HG02623 (cell line): ENCODE measurements around the gene MTHFR.

Experiments
- ATAC-seq: cut with Tn5 transposase; IDR thresholded peaks from one replicate; pipeline ENCODE4 v1.9.1; 2021; ENCODE audit warnings: moderate library complexity; ENCODE audit not compliant: unreplicated experiment

Gene MTHFR

GRCh38 chr1:11761988-11762406, 43.8 kb downstream of the MTHFR start, which contains the start of gene C1orf167:
TSS of gene C1orf167 (plus strand) at chr1:11762193. CDS start at chr1:11764401, 2,208 bp downstream.
- ATAC-seq: no peak

GRCh38 chr1:11761285-11761684, 44.5 kb downstream of the MTHFR start:
- no peak for ATAC-seq

- no peak for ATAC-seq
Observed at GRCh38 chr1:11759791-11760190, 46.0 kb downstream of the MTHFR start.

DNA sequence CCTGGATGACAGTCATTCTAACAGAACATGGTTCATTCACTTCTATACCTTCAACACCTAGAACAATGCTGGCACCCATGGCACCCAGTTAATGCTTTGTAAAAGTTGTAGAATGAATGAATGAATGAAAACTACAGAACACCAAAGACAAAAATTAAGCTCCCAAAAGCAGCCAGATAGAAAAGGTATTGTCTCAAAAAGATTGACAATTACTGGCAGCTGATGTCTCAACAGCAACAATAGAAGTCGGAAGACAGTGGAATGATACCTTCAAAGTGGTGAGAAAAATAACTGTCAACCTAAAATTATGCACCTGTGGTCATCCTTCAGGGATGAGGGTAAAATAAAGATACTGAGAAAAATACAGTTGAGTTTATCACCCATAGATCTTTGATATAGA, 48.7 kb downstream of the MTHFR start:
- no peak for ATAC-seq

DNA sequence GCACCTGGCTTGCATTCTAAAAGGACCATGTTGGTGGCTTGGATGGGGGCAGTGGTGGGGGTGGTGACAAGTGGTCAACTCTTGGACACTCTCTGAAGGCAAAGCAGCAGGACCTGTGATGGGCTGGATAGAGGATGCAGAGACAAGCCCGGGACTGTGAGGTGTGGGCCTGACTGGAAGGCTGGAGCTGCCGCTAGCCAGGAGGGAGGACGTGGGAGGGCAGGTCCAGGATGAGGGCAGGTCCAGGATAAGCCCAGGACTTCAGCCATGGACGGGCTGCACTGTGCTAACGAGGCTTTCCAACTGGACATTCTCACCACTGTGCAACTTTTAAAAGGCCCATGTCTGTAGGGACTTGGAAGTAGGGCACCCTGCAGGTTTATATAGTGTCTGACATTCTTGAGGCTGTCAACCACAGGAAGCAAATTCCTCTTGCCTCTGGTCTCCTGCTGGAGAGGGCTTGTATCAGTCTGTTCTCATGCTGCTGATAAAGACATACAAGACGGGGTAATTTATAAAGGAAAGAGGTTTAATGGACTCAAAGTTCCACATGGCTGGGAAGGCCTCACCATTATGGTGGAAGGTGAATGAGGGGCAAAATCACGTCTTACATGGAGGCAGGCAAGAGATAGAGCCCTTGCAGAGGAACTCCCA, 52.1 kb downstream of the MTHFR start:
- ATAC-seq: no peak

DNA sequence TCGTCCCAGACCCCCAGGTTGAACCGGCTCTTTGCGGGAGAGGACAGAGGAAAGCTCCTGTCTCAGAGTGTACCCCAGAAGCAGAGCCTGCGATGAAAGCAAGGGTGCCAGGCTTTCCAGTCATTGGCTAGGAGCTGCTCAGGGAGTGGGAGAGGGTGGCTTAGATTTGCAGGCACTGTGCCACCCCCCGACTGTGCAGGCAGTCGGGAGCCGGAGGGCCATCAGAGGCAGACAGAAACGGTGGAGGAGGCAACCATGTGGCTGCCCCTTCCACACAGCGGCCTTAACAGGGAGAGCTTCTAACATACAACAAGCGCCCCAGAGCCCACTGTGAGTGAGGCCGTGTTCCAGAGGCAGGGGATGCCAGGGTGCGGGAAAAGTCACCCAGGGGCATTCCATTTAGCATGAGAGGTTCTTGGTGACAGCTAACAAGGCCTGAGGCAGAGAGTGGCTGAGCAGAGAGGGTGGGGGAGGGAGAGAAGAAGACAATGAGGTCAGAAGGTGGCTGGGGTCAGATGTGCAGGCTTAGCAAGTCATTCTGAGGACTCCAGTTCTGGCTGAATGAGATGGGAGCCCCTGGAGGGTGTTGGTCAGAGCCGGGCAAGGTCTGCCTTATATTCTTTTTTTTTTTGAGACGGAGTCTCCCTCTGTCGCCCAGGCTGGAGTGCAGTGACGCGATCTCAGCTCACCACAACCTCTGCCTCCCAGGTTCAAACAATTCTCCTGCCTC, 53.2 kb downstream of the MTHFR start:
- no peak for ATAC-seq

GRCh38 chr1:11751087-11751486, 54.7 kb downstream of the MTHFR start:
- no peak for ATAC-seq

DNA sequence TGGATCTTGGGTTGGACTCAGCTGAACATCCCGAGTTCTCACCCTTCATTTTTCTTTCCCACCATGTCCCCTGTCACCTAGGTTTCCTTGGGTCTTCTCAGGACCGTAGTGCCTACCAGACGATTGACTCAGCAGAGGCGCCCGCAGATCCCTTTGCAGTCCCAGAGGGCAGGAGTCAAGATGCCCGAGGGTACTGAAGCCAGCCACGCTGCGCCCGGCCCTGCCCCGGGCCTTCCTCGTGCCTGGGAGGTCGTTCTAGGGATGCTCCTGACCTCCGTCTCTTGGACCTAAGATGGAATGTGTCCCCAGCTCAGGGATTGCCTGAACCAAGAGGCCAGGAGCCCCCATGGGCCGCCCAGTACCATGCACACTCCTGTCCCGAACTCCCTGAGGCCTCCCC, 55.8 kb downstream of the MTHFR start:
- ATAC-seq: no peak

DNA sequence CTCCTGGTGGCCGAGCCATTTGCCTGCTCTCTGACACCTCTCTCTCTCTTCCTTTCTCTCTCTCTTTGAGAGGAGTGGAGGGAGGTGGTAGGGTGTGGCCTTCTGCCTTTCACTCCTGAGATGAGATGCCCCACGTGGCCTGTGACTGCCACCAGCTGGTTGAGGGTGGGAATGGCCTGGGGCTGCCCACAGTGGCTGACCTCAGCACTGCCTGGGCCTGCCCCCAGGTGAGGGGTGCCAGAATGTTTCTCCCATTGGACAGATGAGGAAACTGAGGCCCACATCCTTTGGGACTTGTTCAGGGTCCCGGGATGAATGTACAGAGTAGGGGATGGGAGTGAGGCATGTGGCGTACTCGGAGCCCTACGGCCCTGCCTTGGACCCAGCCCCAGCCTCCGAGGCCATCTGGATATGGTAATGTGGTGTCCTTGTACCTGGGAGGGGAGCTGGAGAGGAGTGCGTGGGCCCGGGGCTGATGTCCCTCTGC, 56.5 kb downstream of the MTHFR start:
- ATAC-seq: no peak

DNA sequence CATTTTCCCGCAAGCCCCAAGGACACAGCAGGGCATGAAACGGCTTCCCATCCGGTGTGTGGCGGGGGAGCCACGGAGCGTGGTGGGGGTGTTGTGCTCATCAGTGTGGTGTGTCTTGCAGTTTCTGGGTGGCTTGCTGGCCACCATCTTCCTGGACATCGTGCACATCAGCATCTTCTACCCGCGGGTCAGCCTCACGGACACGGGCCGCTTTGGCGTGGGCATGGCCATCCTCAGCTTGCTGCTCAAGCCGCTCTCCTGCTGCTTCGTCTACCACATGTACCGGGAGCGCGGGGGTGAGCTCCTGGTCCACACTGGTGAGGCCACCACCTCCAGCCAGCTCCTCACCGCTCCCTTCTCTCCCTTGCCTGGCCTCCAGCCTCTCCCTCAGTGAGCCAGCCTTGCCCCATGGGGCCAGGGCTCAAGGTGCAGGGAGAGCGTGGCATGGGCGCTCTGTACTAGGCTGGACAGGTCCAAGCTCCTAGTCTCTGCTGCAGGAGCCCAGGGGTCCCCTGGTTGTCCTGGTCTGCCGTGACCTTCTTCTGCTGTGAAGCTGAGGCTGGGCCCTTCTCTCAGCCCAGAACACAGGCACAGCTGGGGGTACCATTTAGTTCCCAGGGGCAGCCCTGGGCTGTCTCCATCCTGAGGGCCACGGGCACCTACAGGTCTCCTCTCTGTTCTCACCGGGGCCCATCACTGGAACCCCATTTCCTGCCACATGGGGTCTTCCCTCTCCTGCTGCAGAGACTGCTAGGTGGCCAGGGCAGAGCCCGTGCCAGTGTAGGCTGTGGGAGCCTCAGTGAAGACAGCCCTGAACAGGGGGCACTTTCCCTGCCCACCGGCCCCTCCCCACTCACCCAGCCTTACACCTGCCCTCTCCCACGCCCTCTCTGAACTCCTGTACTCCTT, 57.2 kb downstream of the MTHFR start:
- ATAC-seq: no peak

DNA sequence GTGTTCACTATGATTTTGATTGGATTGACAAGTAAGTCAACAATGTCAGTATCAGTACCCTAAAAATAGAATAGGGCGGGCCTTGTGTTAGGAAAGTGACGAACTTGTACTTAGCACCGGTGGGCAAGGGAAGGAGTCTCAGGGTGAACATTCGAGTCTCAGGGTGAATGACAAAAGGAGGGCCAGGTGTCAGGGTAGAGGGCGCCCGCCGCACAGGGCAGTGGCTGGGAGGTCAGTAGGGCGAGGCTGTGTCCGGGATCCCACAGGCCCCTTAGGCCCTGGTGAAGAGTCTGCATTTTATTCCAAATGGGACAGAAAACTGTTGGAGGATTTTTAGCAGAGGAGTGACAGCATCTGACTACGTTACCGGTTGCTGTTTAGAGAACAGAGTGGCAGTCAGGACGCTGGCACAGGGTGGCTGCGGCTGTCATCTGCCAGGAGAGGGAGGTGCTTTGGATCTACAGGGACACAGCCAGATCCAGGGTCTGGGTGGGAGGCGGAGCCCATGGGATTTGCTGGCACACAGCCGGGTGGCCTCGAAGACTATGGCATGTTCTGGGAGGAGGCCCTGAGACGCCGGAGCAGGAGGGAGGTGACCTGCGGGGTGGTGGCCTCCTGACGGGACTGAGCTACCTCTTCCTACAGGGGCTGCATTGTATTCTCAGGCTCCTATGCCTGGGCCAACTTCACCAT, 58.8 kb downstream of the MTHFR start:
- ATAC-seq: no peak

DNA sequence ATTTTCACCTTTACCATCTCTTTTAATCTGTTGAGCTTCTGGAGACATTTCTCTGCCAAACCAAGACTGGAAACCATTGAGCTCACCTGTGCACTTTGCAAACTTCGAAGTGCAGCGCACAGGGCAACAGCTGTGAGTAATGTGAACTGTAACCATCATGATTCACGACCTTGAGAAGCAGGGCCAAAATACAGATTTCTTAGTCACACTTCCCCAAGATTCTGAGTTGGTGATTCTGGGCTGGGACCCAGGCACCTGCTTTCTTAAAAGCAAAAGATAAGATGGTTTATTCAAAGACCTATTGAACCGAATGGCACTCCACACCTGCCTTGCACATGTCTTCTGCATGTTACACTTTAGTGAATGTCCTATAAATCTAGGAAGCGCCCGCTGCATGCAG, 59.7 kb downstream of the MTHFR start:
- no peak for ATAC-seq

DNA sequence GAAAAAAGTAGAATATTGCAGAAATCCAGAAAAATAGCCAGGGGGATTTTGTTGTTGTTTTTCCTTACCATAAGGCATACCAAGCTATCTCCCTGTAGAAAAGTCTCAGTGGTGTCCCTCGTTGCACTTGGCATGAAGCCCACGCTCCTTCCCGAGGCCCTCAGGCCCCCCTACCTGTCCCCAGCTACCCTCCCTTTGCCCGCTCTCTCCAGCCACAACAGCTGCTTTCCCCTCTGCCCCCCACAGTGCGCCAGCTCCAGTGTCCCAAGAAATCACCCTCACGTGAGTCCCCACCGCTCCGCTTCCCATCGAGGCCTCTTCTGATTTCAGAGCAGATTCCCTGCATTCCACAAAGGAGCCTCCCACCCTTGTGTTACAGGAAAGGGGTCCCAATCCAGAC, 61.5 kb downstream of the MTHFR start:
- ATAC-seq: no peak

DNA sequence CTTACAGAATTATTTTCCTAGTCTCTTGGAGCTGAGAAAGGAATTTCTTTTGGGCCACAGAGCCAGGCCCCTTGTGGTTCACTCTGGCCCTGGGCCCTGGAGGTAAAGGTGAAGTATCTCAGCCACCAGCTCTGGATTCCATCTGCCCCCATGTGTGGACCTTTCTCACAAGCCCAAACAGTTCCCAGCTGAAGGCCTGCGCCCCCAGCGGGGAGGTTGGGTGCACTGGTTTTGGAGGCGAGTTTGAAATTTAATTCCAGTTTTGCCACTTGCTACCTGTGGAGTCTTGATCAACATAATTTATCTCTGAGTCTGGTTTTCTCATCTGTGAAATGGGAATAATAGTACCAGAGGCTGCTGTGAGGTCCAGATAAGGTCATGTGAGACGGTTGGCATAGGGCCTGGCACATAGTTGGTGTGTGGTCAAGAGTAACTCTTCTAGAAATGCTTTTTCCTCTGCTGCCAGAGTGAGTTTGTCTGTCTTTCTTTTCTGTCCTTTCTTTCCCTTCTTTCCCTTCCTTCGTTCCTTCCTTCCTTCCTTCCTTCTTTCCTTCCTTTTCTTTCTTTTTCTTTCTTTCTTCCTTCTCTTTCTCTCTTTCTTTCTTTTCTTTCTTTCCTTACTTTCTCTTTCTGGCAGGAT, 63.7 kb downstream of the MTHFR start:
- ATAC-seq: no peak

DNA sequence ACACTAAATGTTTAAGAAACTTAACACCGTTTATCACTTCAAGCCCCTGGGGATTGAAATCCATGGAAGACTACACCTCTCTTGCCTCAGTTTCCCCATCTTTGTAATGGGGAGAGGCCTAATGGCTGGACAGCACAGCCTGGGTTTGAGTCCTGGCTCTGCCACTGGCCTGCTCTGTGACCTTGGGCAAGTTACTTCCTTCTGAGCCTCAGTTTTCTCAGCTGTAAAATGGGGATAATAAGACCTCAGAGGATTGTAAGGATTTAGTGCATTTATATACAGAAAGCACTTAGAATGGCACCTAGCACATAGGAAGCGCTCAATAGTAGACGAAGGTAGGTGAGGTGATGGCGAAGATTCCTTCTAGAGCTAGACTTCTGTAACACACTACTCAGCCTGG, 64.3 kb downstream of the MTHFR start:
- no peak for ATAC-seq

- ATAC-seq: no peak
Observed at GRCh38 chr1:11740258-11741192, 65.2 kb downstream of the MTHFR start.

GRCh38 chr1:11738783-11739182, 67.0 kb downstream of the MTHFR start:
- no peak for ATAC-seq

- ATAC-seq: no peak
Observed at GRCh38 chr1:11738096-11738495, 67.7 kb downstream of the MTHFR start.
